C4-2B (cell line): ENCODE data around the gene SIRT3.

Experiments
- ZFX ChIP-seq: fragments of 450-650 bp; IDR thresholded peaks from 2 replicates; pipeline ENCODE4 v1.6.1; 2017
- TF ChIP-seq, protein P1 (sequence below): fragments of 450-650 bp; conservative IDR thresholded peaks from 2 replicates; pipeline ENCODE4 v1.5.1; 2017; ENCODE audit warnings: mild to moderate bottlenecking

DNA sequence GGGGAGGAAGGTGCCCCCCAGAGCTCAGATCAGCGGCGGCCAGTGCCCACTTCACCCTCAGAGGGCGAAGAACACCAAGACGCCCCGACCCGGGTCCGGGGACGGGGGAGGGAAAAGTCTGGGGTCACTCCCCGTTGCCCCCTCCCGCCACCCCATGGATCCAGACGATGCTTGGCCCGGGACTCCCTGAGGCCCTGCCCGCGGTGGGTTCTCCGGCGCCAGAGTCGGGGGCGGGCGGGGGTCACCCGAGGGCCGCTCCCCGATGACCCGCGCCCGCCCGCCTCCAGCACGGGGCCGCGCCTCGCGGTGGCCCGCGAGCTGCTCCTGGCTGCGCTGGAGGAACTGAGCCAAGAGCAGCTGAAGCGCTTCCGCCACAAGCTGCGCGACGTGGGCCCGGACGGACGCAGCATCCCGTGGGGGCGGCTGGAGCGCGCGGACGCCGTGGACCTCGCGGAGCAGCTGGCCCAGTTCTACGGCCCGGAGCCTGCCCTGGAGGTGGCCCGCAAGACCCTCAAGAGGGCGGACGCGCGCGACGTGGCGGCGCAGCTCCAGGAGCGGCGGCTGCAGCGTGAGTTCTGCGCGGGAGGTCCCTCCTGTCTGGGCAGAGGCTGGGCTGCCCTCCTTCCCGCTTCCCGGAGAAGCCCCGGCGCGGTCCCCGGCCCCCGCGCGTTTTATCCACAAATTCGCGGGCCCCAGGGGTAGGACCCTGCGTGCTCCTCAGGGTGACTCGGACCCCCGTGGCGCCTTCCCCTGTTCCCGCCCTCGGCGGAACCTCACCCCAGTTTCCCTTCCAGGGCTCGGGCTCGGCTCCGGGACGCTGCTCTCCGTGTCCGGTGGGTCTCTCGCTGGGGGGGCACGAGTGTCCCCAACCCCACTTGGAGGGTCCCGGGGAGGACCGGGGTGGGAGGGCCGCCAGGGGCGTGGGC is 43.2 kb upstream of the SIRT3 start:
- TF ChIP-seq, protein P1, sequence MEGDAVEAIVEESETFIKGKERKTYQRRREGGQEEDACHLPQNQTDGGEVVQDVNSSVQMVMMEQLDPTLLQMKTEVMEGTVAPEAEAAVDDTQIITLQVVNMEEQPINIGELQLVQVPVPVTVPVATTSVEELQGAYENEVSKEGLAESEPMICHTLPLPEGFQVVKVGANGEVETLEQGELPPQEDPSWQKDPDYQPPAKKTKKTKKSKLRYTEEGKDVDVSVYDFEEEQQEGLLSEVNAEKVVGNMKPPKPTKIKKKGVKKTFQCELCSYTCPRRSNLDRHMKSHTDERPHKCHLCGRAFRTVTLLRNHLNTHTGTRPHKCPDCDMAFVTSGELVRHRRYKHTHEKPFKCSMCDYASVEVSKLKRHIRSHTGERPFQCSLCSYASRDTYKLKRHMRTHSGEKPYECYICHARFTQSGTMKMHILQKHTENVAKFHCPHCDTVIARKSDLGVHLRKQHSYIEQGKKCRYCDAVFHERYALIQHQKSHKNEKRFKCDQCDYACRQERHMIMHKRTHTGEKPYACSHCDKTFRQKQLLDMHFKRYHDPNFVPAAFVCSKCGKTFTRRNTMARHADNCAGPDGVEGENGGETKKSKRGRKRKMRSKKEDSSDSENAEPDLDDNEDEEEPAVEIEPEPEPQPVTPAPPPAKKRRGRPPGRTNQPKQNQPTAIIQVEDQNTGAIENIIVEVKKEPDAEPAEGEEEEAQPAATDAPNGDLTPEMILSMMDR: no peak
- TF ChIP-seq ZFX: no peak
